ENCODE results near the gene KRT31.
"Not testable (repeated sequence)": the region's sequence is repeated elsewhere in the genome, so short reads cannot be mapped to it uniquely, and the experiment has no call there.

Gene KRT31

GRCh38 chr17:41352597-41353366 lies 44.6 kb downstream of the KRT31 start:
- Histone ChIP-seq H3K36me3 (ENCODE audit: control insufficient read depth in 2 of 2, insufficient read depth in 1 of 2, low read length in 2 of 2) (no peaks in the 10 kb centered on the region), H3K4me1 (ENCODE audit: control insufficient read depth, insufficient read depth, low read length) (no peaks in the 10 kb centered on the region), H3K4me3 (ENCODE audit: low read depth, low read length) (no peak overlapping the region), H3K9me3 (ENCODE audit: control insufficient read depth, insufficient read depth, low read depth, low read length) (peaks cover 6% of the 10 kb centered on the region), H3K27ac (ENCODE audit: extremely low read depth, low read depth, low read length) (no peak overlapping the region)
- POLR2A ChIA-PET, result no interaction called here
- CTCF ChIA-PET, result interaction anchor here (0.6 to 1.4 kb wide), 5 partner anchors 21 to 402 kb away, joined by 3 to 6 read pairs (median 3); no protein-coding TSS in a partner anchor
- TF ChIP-seq ZNF366 (tag by site-specific recombination; conservative IDR thresholded peaks at IDR 0.05) (0 out of 2 replicates have a peak, but pooled peaks have one; percentile 19), KLF16 (tag by site-specific recombination; IDR thresholded peaks at IDR 0.05) (no peak), YY2 (tag by site-specific recombination; IDR thresholded peaks at IDR 0.05) (no peak), ZNF610 (tag by site-specific recombination; IDR thresholded peaks at IDR 0.05; ENCODE audit: borderline replicate concordance) (no peak), ZNF629 (tag by site-specific recombination; IDR thresholded peaks at IDR 0.05) (peak; percentile 41; the same call in 1 of the 2 replicates), SP2 (tag by site-specific recombination; IDR thresholded peaks at IDR 0.05) (no peak), ZNF132 (tag by site-specific recombination; IDR thresholded peaks at IDR 0.05; ENCODE audit: borderline replicate concordance) (no peak), ZNF529 (tag by site-specific recombination; IDR thresholded peaks at IDR 0.05; ENCODE audit: insufficient replicate concordance) (no peak), SP7 (tag by site-specific recombination; IDR thresholded peaks at IDR 0.05) (no peak), ZNF335 (tag by site-specific recombination; conservative IDR thresholded peaks at IDR 0.05) (0 out of 2 replicates have a peak, but pooled peaks have one; percentile 22), ZNF707 (tag by site-specific recombination; IDR thresholded peaks at IDR 0.05) (no peak), ZNF560 (tag by site-specific recombination; IDR thresholded peaks at IDR 0.05; ENCODE audit: borderline replicate concordance) (no peak)
- TF ChIP-seq, protein P1, sequence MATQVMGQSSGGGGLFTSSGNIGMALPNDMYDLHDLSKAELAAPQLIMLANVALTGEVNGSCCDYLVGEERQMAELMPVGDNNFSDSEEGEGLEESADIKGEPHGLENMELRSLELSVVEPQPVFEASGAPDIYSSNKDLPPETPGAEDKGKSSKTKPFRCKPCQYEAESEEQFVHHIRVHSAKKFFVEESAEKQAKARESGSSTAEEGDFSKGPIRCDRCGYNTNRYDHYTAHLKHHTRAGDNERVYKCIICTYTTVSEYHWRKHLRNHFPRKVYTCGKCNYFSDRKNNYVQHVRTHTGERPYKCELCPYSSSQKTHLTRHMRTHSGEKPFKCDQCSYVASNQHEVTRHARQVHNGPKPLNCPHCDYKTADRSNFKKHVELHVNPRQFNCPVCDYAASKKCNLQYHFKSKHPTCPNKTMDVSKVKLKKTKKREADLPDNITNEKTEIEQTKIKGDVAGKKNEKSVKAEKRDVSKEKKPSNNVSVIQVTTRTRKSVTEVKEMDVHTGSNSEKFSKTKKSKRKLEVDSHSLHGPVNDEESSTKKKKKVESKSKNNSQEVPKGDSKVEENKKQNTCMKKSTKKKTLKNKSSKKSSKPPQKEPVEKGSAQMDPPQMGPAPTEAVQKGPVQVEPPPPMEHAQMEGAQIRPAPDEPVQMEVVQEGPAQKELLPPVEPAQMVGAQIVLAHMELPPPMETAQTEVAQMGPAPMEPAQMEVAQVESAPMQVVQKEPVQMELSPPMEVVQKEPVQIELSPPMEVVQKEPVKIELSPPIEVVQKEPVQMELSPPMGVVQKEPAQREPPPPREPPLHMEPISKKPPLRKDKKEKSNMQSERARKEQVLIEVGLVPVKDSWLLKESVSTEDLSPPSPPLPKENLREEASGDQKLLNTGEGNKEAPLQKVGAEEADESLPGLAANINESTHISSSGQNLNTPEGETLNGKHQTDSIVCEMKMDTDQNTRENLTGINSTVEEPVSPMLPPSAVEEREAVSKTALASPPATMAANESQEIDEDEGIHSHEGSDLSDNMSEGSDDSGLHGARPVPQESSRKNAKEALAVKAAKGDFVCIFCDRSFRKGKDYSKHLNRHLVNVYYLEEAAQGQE (tag by site-specific recombination; IDR thresholded peaks at IDR 0.05), result peak; percentile 95

GRCh38 chr17:41351177-41351576 lies 46.2 kb downstream of the KRT31 start:
- Histone ChIP-seq H3K27ac (ENCODE audit: extremely low read depth, low read depth, low read length) (no peak overlapping the region), H3K9me3 (ENCODE audit: control insufficient read depth, insufficient read depth, low read depth, low read length) (peaks cover 2% of the 10 kb centered on the region), H3K4me3 (ENCODE audit: low read depth, low read length) (no peak overlapping the region), H3K36me3 (ENCODE audit: control insufficient read depth in 2 of 2, insufficient read depth in 1 of 2, low read length in 2 of 2) (no peaks in the 10 kb centered on the region), H3K4me1 (ENCODE audit: control insufficient read depth, insufficient read depth, low read length) (no peaks in the 10 kb centered on the region)
- TF ChIP-seq, protein P2, sequence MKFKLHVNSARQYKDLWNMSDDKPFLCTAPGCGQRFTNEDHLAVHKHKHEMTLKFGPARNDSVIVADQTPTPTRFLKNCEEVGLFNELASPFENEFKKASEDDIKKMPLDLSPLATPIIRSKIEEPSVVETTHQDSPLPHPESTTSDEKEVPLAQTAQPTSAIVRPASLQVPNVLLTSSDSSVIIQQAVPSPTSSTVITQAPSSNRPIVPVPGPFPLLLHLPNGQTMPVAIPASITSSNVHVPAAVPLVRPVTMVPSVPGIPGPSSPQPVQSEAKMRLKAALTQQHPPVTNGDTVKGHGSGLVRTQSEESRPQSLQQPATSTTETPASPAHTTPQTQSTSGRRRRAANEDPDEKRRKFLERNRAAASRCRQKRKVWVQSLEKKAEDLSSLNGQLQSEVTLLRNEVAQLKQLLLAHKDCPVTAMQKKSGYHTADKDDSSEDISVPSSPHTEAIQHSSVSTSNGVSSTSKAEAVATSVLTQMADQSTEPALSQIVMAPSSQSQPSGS (tag by site-specific recombination; IDR thresholded peaks at IDR 0.05; ENCODE audit: low read depth), result 0 out of 2 replicates have a peak, but pooled peaks have one; percentile 40
- TF ChIP-seq ZNF24 (tag by site-specific recombination; IDR thresholded peaks at IDR 0.05), result no peak
- ChIA-PET POLR2A (no interaction called here), CTCF (interaction anchor here (0.5 to 1.2 kb wide), 3 partner anchors 17 to 67 kb away, joined by 3 read pairs; no protein-coding TSS in a partner anchor)

DNA sequence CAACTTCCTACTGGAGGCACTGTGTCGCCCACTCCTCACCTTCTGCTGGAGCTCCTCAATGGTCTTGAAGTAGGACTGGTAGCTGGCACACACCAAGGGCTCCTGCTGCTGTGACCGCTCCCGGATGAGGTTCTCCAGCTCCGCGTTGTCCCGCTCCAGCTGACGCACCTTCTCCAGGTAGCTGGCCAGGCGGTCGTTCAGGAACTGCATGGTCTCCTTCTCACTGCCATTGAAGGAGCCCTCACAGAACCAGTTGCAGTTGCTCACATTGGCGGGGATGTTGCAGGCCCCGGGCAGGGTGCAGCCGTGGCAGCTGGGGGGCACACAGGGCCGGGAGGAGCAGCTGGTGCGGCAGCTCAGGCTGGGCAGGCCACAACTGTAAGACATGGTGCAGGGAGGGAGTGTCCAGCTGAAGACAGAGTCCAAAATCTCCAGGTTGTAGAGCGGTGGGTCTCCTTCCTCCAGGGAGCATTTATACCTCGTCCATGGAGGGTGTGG lies 47.0 kb downstream of the KRT31 start, which contains the start of gene KRT33A:
Gene KRT33A, minus strand, starts transcription at position 448 of the 498 bp plus-strand sequence. Its CDS starts 61 bp downstream, at position 387.
- H3K4me3 ChIP-seq (ENCODE audit: low read depth, low read length); H3K4me1 ChIP-seq (ENCODE audit: control insufficient read depth, insufficient read depth, low read length); H3K27ac ChIP-seq (ENCODE audit: extremely low read depth, low read depth, low read length); H3K36me3 ChIP-seq (ENCODE audit: control insufficient read depth in 2 of 2, insufficient read depth in 1 of 2, low read length in 2 of 2); H3K9me3 ChIP-seq (ENCODE audit: control insufficient read depth, insufficient read depth, low read depth, low read length): not testable (repeated sequence)
- ChIA-PET CTCF (interaction anchor here (0.6 to 1.8 kb wide), 3 partner anchors 67 to 315 kb away, joined by 3 to 5 read pairs (median 3); no protein-coding TSS in a partner anchor), POLR2A (interaction anchor here (0.7 kb wide), 1 partner anchor 20 kb away, joined by 6 read pairs; no protein-coding TSS in a partner anchor)

Data from HEK293 (cell line).